IMR-90 (cell line): Measurements from ENCODE around the gene LDLRAD4. TPM values are rescaled to one million over a fixed set of nuclear protein-coding genes. Genes with fewer than 3 reads are reported as not detected.

ENCODE experiments used
- ATAC-seq: fragments of 200-7000 bp; cut with Tn5 transposase; 2 replicates; pipeline ENCODE4 v1.9.1; 2020; ENCODE audit warnings: low read depth, mild to moderate bottlenecking, moderate library complexity
- BruUV-seq: library from RNA; stranded (reverse); fragments of 400-500 nt; replicated peaks from 2 replicates; lab custom pipeline; 2021; lab: Mats Ljungman, UMichigan
- CTCF ChIA-PET: fragments of 300-600 bp; formaldehyde crosslinking; extraction: SDS; loops from one replicate; lab custom pipeline; 2021; ENCODE audit warnings: antibody characterized with exemption; lab: Yijun Ruan, JAX
- POLR2A ChIA-PET: fragments of 300-600 bp; sonication (Branson Sonifier 250); formaldehyde crosslinking; loops from one replicate; lab custom pipeline; 2022; ENCODE audit warnings: antibody characterized with exemption; ENCODE audit not compliant: unreplicated experiment; lab: Charles Lee
- DNase-seq: peaks from one replicate; pipeline ENCODE4 v3.0.0; 2013
- H2AFZ ChIP-seq: replicated peaks from 2 replicates; pipeline ENCODE3; 2013; ENCODE audit warnings: low read length, mild to moderate bottlenecking; ENCODE audit not compliant: poor library complexity
- H2AK5ac ChIP-seq: 2 replicates; pipeline ENCODE4 v1.6.1; 2013; ENCODE audit warnings: low read depth, low read length, inconsistent platforms
- H2AK9ac ChIP-seq: replicated peaks from 2 replicates; pipeline ENCODE3; 2013; ENCODE audit warnings: mild to moderate bottlenecking, low read depth, low read length, moderate library complexity; ENCODE audit not compliant: poor library complexity
- H2BK120ac ChIP-seq: 2 replicates; pipeline ENCODE4 v1.6.1; 2013; ENCODE audit warnings: low read depth, low read length, inconsistent platforms
- H2BK15ac ChIP-seq: 3 replicates; pipeline ENCODE4 v1.6.1; 2013; ENCODE audit warnings: low read depth, low read length, inconsistent platforms
- H2BK20ac ChIP-seq: 2 replicates; pipeline ENCODE4 v1.6.1; 2013; ENCODE audit warnings: low read depth, mild to moderate bottlenecking, inconsistent platforms, low read length, moderate library complexity
- H2BK5ac ChIP-seq: 2 replicates; pipeline ENCODE4 v1.6.1; 2013; ENCODE audit warnings: mild to moderate bottlenecking, low read depth, low read length, inconsistent platforms; ENCODE audit not compliant: poor library complexity, severe bottlenecking
- H3K14ac ChIP-seq: replicated peaks from 2 replicates; pipeline ENCODE4 v1.6.1; 2013; ENCODE audit warnings: low read depth, low read length, inconsistent platforms
- H3K18ac ChIP-seq: 2 replicates; pipeline ENCODE4 v1.6.1; 2013; ENCODE audit warnings: low read depth, low read length, control low read depth
- H3K23ac ChIP-seq: 2 replicates; pipeline ENCODE4 v1.6.1; 2013; ENCODE audit warnings: low read depth, low read length, inconsistent platforms
- H3K27ac ChIP-seq: 2 replicates; pipeline ENCODE4 v1.5.1; 2013; ENCODE audit warnings: mild to moderate bottlenecking, control low read depth, low read length; ENCODE audit not compliant: insufficient read depth
- H3K27me3 ChIP-seq: 2 replicates; pipeline ENCODE4 v1.6.1; 2013; ENCODE audit warnings: low read length; ENCODE audit not compliant: control insufficient read depth, insufficient read depth
- H3K36me3 ChIP-seq: 2 replicates; pipeline ENCODE4 v1.6.1; 2013; ENCODE audit warnings: low read length, mixed read lengths; ENCODE audit not compliant: control insufficient read depth, insufficient read depth
- H3K4ac ChIP-seq: 2 replicates; pipeline ENCODE4 v1.6.1; 2013; ENCODE audit warnings: low read depth, low read length, inconsistent platforms
- H3K4me1 ChIP-seq: 2 replicates; pipeline ENCODE4 v1.6.1; 2013; ENCODE audit warnings: low read length, mixed read lengths; ENCODE audit not compliant: control insufficient read depth, insufficient read depth
- H3K4me2 ChIP-seq: 2 replicates; pipeline ENCODE4 v1.6.1; 2013; ENCODE audit warnings: low read depth, mild to moderate bottlenecking, control low read depth, low read length, moderate library complexity
- H3K4me3 ChIP-seq: 2 replicates; pipeline ENCODE4 v1.5.1; 2013; ENCODE audit warnings: low read depth, mild to moderate bottlenecking, control low read depth, low read length, moderate library complexity; ENCODE audit not compliant: insufficient read depth
- H3K56ac ChIP-seq: 2 replicates; pipeline ENCODE4 v1.6.1; 2013; ENCODE audit warnings: low read length, inconsistent platforms; ENCODE audit not compliant: insufficient read depth; ENCODE audit errors: extremely low read depth
- H3K79me1 ChIP-seq, 2 experiments: 2 replicates each; pipeline ENCODE4 v1.6.1; 2013; ENCODE audit warnings: low read length in 2 of 2, inconsistent platforms in 1 of 2, low read depth in 1 of 2
- H3K9ac ChIP-seq: 2 replicates; pipeline ENCODE4 v1.6.1; 2013; ENCODE audit warnings: low read depth, low read length, control low read depth
- H3K9me1 ChIP-seq: 2 replicates; pipeline ENCODE4 v1.6.1; 2013; ENCODE audit warnings: low read length, inconsistent platforms; ENCODE audit not compliant: insufficient read depth
- H3K9me3 ChIP-seq: 2 replicates; pipeline ENCODE4 v1.6.1; 2013; ENCODE audit warnings: low read length; ENCODE audit not compliant: control insufficient read depth, insufficient read depth
- H4K20me1 ChIP-seq: 2 replicates; pipeline ENCODE4 v1.6.1; 2013; ENCODE audit warnings: low read length, inconsistent platforms; ENCODE audit not compliant: insufficient read depth
- H4K5ac ChIP-seq: 2 replicates; pipeline ENCODE4 v1.6.1; 2013; ENCODE audit warnings: mild to moderate bottlenecking, low read depth, low read length, control low read depth
- H4K8ac ChIP-seq, 2 experiments: 2 replicates each; pipeline ENCODE4 v1.6.1; 2013; ENCODE audit warnings: low read depth in 2 of 2, low read length in 2 of 2, control low read depth in 1 of 2, inconsistent platforms in 1 of 2
- H4K91ac ChIP-seq: 2 replicates; pipeline ENCODE4 v1.6.1; 2013; ENCODE audit warnings: low read depth, low read length, inconsistent platforms; ENCODE audit not compliant: insufficient read depth
- BHLHE40 ChIP-seq: fragments of 150-350 bp; IDR thresholded peaks from 2 replicates; pipeline ENCODE4 v1.6.1; 2016; ENCODE audit warnings: mild to moderate bottlenecking, low read depth, low read length
- CEBPB ChIP-seq: IDR thresholded peaks from 2 replicates; pipeline ENCODE4 v1.6.1; 2012; ENCODE audit warnings: low read depth, low read length, improper control_type of control experiment
- CHD1 ChIP-seq: IDR thresholded peaks from 2 replicates; pipeline ENCODE4 v1.6.1; 2012; ENCODE audit warnings: low read depth, low read length, improper control_type of control experiment
- MAFK ChIP-seq: IDR thresholded peaks from 2 replicates; pipeline ENCODE4 v1.6.1; 2012; ENCODE audit warnings: low read depth, low read length, improper control_type of control experiment
- MAZ ChIP-seq: IDR thresholded peaks from 2 replicates; pipeline ENCODE4 v1.6.1; 2012; ENCODE audit warnings: low read depth, mild to moderate bottlenecking, low read length, improper control_type of control experiment, moderate library complexity, borderline replicate concordance
- NFE2L2 ChIP-seq: fragments of 150-350 bp; IDR thresholded peaks from 2 replicates; pipeline ENCODE4 v1.6.1; 2016; ENCODE audit warnings: low read depth, mild to moderate bottlenecking, low read length
- RAD21 ChIP-seq: IDR thresholded peaks from 2 replicates; pipeline ENCODE4 v1.6.1; 2012; ENCODE audit warnings: low read length, improper control_type of control experiment
- RCOR1 ChIP-seq: IDR thresholded peaks from 2 replicates; pipeline ENCODE4 v1.6.1; 2012; ENCODE audit warnings: mild to moderate bottlenecking, low read length, improper control_type of control experiment; ENCODE audit not compliant: insufficient replicate concordance
- RFX5 ChIP-seq: IDR thresholded peaks from 2 replicates; pipeline ENCODE4 v1.8.0; 2012; ENCODE audit warnings: low read depth, mild to moderate bottlenecking, low read length, moderate library complexity
- SMC3 ChIP-seq: fragments of 150-350 bp; IDR thresholded peaks from 2 replicates; pipeline ENCODE4 v1.6.1; 2016; ENCODE audit warnings: low read depth, mild to moderate bottlenecking, antibody characterized with exemption, low read length, moderate library complexity
- WGBS, 2 experiments: methylation state at CpG; one replicate each; pipeline versions ENCODE4 v1.1.5 to v1.1.7; 2013; ENCODE audit warnings: missing lambda C conversion rate in 2 of 2; ENCODE audit not compliant: insufficient read length in 1 of 2; ENCODE audit errors: extremely low coverage in 2 of 2; 5-methylcytosine and 5-hydroxymethylcytosine counted together
- dilution Hi-C: fragments of 300-500 bp; cut with HindIII; formaldehyde crosslinking; loops from one replicate; pipeline ENCODE4 v1.14.3; 2018; ENCODE audit warnings: low sequenced_read_pairs; ENCODE audit not compliant: unreplicated experiment
- in situ Hi-C: fragments of 300-500 bp; cut with MboI; formaldehyde crosslinking; loops from 3 replicates; pipeline ENCODE4 v1.14.3; 2019; ENCODE audit warnings: low sequenced_read_pairs, inconsistent platforms, mixed read lengths
- intact Hi-C: fragments of 100-400 bp; cut with micrococcal nuclease; formaldehyde crosslinking; loops from 2 replicates; pipeline ENCODE4 v1.10.0; 2022
- polyA plus RNA-seq, 3 experiments: library from polyadenylated mRNA; depleted of rRNA; stranded (reverse); fragments of >200 nt; gene quantifications; 2 replicates each; pipeline ENCODE4 v1.2.3, GENCODE V29; 2012; ENCODE audit warnings: low replicate concordance in 1 of 3
- total RNA-seq: library from RNA; depleted of rRNA; stranded (reverse); fragments of >200 nt; gene quantifications from 2 replicates; pipeline ENCODE4 v1.2.3, GENCODE V29; 2012
- TF ChIP-seq, protein P1 (sequence below): fragments of 150-350 bp; IDR thresholded peaks from 2 replicates; pipeline ENCODE4 v1.6.1; 2016; ENCODE audit warnings: low read depth, mild to moderate bottlenecking, low read length, moderate library complexity, borderline replicate concordance
- TF ChIP-seq, protein P2 (sequence below): conservative IDR thresholded peaks from 2 replicates; pipeline ENCODE4 v1.5.1; 2012; ENCODE audit warnings: mild to moderate bottlenecking, low read depth, low read length, improper control_type of control experiment
- TF ChIP-seq, protein P3 (sequence below): fragments of 150-350 bp; IDR thresholded peaks from 2 replicates; pipeline ENCODE4 v1.6.1; 2017; ENCODE audit warnings: mild to moderate bottlenecking, antibody characterized with exemption, low read length, low read depth

The LDLRAD4 gene
- total and polyA plus RNA-seq, 2 of the 4 experiments (the other 2 are of a cell fraction): not detected

DNA sequence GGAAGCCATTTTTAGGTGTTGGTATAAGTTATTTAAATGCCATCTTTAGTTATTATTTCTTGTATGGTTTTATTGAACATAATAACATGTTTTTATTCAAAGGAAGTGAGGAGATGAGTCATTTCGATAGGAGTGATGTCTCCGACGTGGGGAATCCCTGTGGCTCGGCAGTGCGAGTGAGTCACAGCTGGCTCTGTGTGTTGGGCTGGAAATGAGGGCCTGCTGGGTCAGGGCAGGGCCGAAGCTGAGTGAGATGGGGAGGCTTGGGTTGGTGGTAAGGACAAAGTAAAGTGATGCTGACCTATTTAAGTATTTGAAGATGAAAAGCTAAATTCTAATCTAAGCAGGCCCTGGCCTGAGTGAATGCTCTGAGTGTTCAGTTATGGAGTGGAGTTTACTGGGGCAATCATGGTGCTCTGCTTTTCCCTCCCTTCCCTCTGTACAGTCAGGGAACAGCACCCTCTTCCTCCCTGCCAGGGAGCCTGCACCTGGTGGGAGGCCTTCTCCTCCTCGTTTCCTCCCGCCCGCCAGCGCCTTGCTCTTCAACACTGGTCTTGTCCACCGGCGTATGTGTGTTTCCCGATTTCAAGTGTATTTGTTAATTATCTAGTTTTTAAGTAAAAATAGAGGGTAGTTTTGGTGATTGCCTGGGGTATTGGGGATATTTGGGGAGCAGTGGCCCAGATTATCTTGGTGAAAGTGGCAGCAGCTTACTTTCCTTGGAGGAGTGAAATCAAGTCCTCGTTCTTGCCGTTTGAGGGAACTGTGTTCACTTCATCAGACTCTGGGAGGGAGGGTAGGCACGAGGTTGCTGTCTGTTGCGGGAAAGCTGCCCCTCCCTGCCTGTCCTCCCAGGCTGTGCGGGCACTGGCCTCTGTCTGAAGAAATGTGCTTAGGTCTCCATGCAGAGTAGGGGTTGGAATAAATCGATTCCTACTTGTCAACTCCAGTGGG is 157.0 kb downstream of the LDLRAD4 start:
- DNase-seq (peak; percentile 91), ATAC-seq (peak; percentile 99)
- peak overlapping the region; percentile 46 for H2AK5ac ChIP-seq
- no peaks in the 10 kb centered on the region for H3K9me3 ChIP-seq
- H3K79me1 ChIP-seq: no peaks in the 10 kb centered on the region
- H2BK15ac ChIP-seq: no peak overlapping the region; the same call in 2 of the 3 replicates
- H3K23ac ChIP-seq: no peak overlapping the region
- H3K4me3 ChIP-seq: no peak overlapping the region
- peak overlapping the region; percentile 53 for H2AFZ ChIP-seq
- H3K4me2 ChIP-seq: no peak overlapping the region
- WGBS, 2 experiments: 0% methylated on average over 4 of the region's 19 CpGs; no CpG with 5 or more reads in 1 of the 2 experiments
- POLR2A ChIA-PET: no interaction called here
- H2BK120ac ChIP-seq: no peak overlapping the region
- no peak overlapping the region for H4K5ac ChIP-seq
- no peaks in the 10 kb centered on the region for H4K20me1 ChIP-seq
- no peak overlapping the region for H3K56ac ChIP-seq
- H3K4me1 ChIP-seq: no peaks in the 10 kb centered on the region
- H2AK9ac ChIP-seq: peak overlapping the region; percentile 73
- no peak overlapping the region for H3K9ac ChIP-seq
- no peak overlapping the region for H4K8ac ChIP-seq
- CTCF ChIA-PET: no interaction called here
- no peak overlapping the region for H2BK5ac ChIP-seq
- intact Hi-C loops: loop anchor here (5.0 kb wide), 1 partner anchor 132 kb away; no protein-coding TSS in a partner anchor
- H4K91ac ChIP-seq: no peak overlapping the region; the same call in 1 of the 2 replicates
- no peaks in the 10 kb centered on the region for H3K27me3 ChIP-seq
- H3K4ac ChIP-seq: no peak overlapping the region
- H3K14ac ChIP-seq: no peak overlapping the region; the same call in 1 of the 2 replicates
- H2BK20ac ChIP-seq: 0 out of 2 replicates have a peak overlapping the region, but pooled peaks have one; percentile 21
- H3K27ac ChIP-seq: no peak overlapping the region
- H3K36me3 ChIP-seq: no peaks in the 10 kb centered on the region
- in situ Hi-C loops: no loop called here
- no peak overlapping the region for H3K18ac ChIP-seq
- dilution Hi-C loops: no loop called here
- no TSS peak for BruUV-seq
- 0 out of 2 replicates have a peak, but pooled peaks cover 3% of the 10 kb centered on the region for H3K9me1 ChIP-seq
- TF ChIP-seq CEBPB (no peak), BHLHE40 (peak; percentile 63; the same call in 1 of the 2 replicates), SMC3 (no peak), RAD21 (no peak), CHD1 (no peak), NFE2L2 (no peak), MAFK (no peak), MAZ (0 out of 2 replicates have a peak, but pooled peaks have one; percentile 24), RCOR1 (no peak), RFX5 (no peak)
- TF ChIP-seq, protein P1, sequence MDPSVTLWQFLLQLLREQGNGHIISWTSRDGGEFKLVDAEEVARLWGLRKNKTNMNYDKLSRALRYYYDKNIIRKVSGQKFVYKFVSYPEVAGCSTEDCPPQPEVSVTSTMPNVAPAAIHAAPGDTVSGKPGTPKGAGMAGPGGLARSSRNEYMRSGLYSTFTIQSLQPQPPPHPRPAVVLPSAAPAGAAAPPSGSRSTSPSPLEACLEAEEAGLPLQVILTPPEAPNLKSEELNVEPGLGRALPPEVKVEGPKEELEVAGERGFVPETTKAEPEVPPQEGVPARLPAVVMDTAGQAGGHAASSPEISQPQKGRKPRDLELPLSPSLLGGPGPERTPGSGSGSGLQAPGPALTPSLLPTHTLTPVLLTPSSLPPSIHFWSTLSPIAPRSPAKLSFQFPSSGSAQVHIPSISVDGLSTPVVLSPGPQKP: no peak
- TF ChIP-seq, protein P2, sequence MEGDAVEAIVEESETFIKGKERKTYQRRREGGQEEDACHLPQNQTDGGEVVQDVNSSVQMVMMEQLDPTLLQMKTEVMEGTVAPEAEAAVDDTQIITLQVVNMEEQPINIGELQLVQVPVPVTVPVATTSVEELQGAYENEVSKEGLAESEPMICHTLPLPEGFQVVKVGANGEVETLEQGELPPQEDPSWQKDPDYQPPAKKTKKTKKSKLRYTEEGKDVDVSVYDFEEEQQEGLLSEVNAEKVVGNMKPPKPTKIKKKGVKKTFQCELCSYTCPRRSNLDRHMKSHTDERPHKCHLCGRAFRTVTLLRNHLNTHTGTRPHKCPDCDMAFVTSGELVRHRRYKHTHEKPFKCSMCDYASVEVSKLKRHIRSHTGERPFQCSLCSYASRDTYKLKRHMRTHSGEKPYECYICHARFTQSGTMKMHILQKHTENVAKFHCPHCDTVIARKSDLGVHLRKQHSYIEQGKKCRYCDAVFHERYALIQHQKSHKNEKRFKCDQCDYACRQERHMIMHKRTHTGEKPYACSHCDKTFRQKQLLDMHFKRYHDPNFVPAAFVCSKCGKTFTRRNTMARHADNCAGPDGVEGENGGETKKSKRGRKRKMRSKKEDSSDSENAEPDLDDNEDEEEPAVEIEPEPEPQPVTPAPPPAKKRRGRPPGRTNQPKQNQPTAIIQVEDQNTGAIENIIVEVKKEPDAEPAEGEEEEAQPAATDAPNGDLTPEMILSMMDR: no peak
- TF ChIP-seq, protein P3, sequence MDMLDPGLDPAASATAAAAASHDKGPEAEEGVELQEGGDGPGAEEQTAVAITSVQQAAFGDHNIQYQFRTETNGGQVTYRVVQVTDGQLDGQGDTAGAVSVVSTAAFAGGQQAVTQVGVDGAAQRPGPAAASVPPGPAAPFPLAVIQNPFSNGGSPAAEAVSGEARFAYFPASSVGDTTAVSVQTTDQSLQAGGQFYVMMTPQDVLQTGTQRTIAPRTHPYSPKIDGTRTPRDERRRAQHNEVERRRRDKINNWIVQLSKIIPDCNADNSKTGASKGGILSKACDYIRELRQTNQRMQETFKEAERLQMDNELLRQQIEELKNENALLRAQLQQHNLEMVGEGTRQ: no peak
